H9 (cell line): ENCODE results near the gene SLC1A5. TPM values are rescaled to one million over a fixed set of nuclear protein-coding genes. Genes with fewer than 3 reads are reported as not detected.

Source experiments
- DNase-seq: peaks from one replicate; pipeline ENCODE4 v3.0.0-alpha.2; 2017
- H2AFZ ChIP-seq: one replicate; pipeline ENCODE4 v1.6.1; 2013; ENCODE audit warnings: mild to moderate bottlenecking, low read length, control low read depth, moderate library complexity
- H2AK5ac ChIP-seq: 2 replicates; pipeline ENCODE4 v1.6.1; 2013; ENCODE audit warnings: low read length, control low read depth, mixed read lengths; ENCODE audit not compliant: insufficient read length
- H2BK120ac ChIP-seq: one replicate; pipeline ENCODE4 v1.6.1; 2013; ENCODE audit warnings: low read depth, mild to moderate bottlenecking, low read length, control low read depth, inconsistent platforms; ENCODE audit not compliant: poor library complexity, severe bottlenecking
- H2BK12ac ChIP-seq: 2 replicates; pipeline ENCODE4 v1.6.1; 2013; ENCODE audit warnings: low read length, control low read depth, mixed read lengths, low read depth; ENCODE audit not compliant: insufficient read length
- H2BK15ac ChIP-seq: 2 replicates; pipeline ENCODE4 v1.6.1; 2013; ENCODE audit warnings: low read depth, low read length, control low read depth
- H2BK20ac ChIP-seq: one replicate; pipeline ENCODE4 v1.6.1; 2013; ENCODE audit warnings: low read depth, mild to moderate bottlenecking, low read length, control low read depth, inconsistent platforms; ENCODE audit not compliant: poor library complexity, severe bottlenecking
- H2BK5ac ChIP-seq: 2 replicates; pipeline ENCODE4 v1.6.1; 2013; ENCODE audit warnings: low read length, control low read depth, mixed read lengths; ENCODE audit not compliant: insufficient read length
- H3K14ac ChIP-seq: 2 replicates; pipeline ENCODE4 v1.6.1; 2013; ENCODE audit warnings: low read length, control low read depth; ENCODE audit not compliant: insufficient read depth
- H3K18ac ChIP-seq: 2 replicates; pipeline ENCODE4 v1.6.1; 2013; ENCODE audit warnings: low read depth, mild to moderate bottlenecking, mixed read lengths, low read length, control low read depth; ENCODE audit not compliant: insufficient read length
- H3K23ac ChIP-seq: 2 replicates; pipeline ENCODE4 v1.6.1; 2013; ENCODE audit warnings: low read length, control low read depth, mixed read lengths, low read depth; ENCODE audit not compliant: insufficient read length
- H3K23me2 ChIP-seq: 2 replicates; pipeline ENCODE4 v1.6.1; 2013; ENCODE audit warnings: low read depth, mild to moderate bottlenecking, mixed read lengths, low read length, control low read depth; ENCODE audit not compliant: insufficient read length, poor library complexity, severe bottlenecking
- H3K27ac ChIP-seq: 2 replicates; pipeline ENCODE4 v1.5.1; 2013; ENCODE audit warnings: low read length, control low read depth, mixed read lengths, low read depth; ENCODE audit not compliant: insufficient read length
- H3K27me3 ChIP-seq: 2 replicates; pipeline ENCODE4 v1.6.1; 2013; ENCODE audit warnings: low read length, control low read depth, inconsistent platforms; ENCODE audit not compliant: insufficient read depth
- H3K4ac ChIP-seq: 2 replicates; pipeline ENCODE4 v1.6.1; 2013; ENCODE audit warnings: low read depth, mild to moderate bottlenecking, control low read depth, inconsistent platforms, low read length, moderate library complexity
- H3K4me1 ChIP-seq: 2 replicates; pipeline ENCODE4 v1.6.1; 2013; ENCODE audit warnings: low read length, control low read depth, inconsistent platforms; ENCODE audit not compliant: insufficient read depth
- H3K4me2 ChIP-seq: 2 replicates; pipeline ENCODE4 v1.6.1; 2013; ENCODE audit warnings: low read length, control low read depth, mixed read lengths; ENCODE audit not compliant: insufficient read length, insufficient read depth
- H3K56ac ChIP-seq: 2 replicates; pipeline ENCODE4 v1.6.1; 2013; ENCODE audit warnings: low read depth, mild to moderate bottlenecking, mixed read lengths, low read length, control low read depth; ENCODE audit not compliant: insufficient read length
- H3K79me1 ChIP-seq: 2 replicates; pipeline ENCODE4 v1.6.1; 2013; ENCODE audit warnings: low read depth, mild to moderate bottlenecking, moderate library complexity, low read length, control low read depth, inconsistent platforms; ENCODE audit not compliant: insufficient read depth, poor library complexity, severe bottlenecking
- H3K79me2 ChIP-seq: 2 replicates; pipeline ENCODE4 v1.6.1; 2013; ENCODE audit warnings: low read length, control low read depth, inconsistent platforms; ENCODE audit not compliant: insufficient read depth
- H3K9ac ChIP-seq: 2 replicates; pipeline ENCODE4 v1.6.1; 2013; ENCODE audit warnings: low read length, control low read depth, mixed read lengths; ENCODE audit not compliant: insufficient read length; ENCODE audit errors: extremely low read depth
- H3K9me3 ChIP-seq: one replicate; pipeline ENCODE4 v1.6.1; 2013; ENCODE audit warnings: low read depth, low read length, inconsistent platforms; ENCODE audit not compliant: control insufficient read depth
- H3T11ph ChIP-seq: one replicate; pipeline ENCODE4 v1.6.1; 2013; ENCODE audit warnings: mild to moderate bottlenecking, low read length, control low read depth, inconsistent platforms
- H4K20me1 ChIP-seq: one replicate; pipeline ENCODE4 v1.6.1; 2013; ENCODE audit not compliant: control insufficient read depth, insufficient read length, insufficient read depth
- H4K5ac ChIP-seq: 2 replicates; pipeline ENCODE4 v1.6.1; 2013; ENCODE audit warnings: low read depth, mild to moderate bottlenecking, mixed read lengths, low read length, control low read depth; ENCODE audit not compliant: insufficient read length
- H4K8ac ChIP-seq: replicated peaks from 2 replicates; pipeline ENCODE4 v1.6.1; 2013; ENCODE audit warnings: low read length, control low read depth, mixed read lengths, low read depth; ENCODE audit not compliant: insufficient read length
- H4K91ac ChIP-seq: 2 replicates; pipeline ENCODE4 v1.6.1; 2013; ENCODE audit warnings: low read depth, mild to moderate bottlenecking, moderate library complexity, mixed read lengths, low read length, control low read depth; ENCODE audit not compliant: insufficient read length
- H3K27ac Mint-ChIP-seq, 3 experiments: 2 replicates in 2 of 3; 3 replicates in 1 of 3; pipeline ENCODE4 v1.8.0; 2020 to 2021; ENCODE audit warnings: mixed read lengths in 3 of 3, mild to moderate bottlenecking in 1 of 3, moderate library complexity in 1 of 3
- H3K27me3 Mint-ChIP-seq: 2 replicates; pipeline ENCODE4 v1.8.0; 2021; ENCODE audit warnings: low read depth, mild to moderate bottlenecking, moderate library complexity, mixed read lengths
- H3K36me3 Mint-ChIP-seq, 3 experiments: 2 replicates in 2 of 3; 3 replicates in 1 of 3; pipeline ENCODE4 v1.8.0; 2020 to 2021; ENCODE audit warnings: low read depth in 3 of 3, mixed read lengths in 3 of 3; ENCODE audit not compliant: insufficient read depth in 1 of 3
- H3K4me1 Mint-ChIP-seq, 2 experiments: 2 replicates each; pipeline ENCODE4 v1.8.0; 2020; ENCODE audit warnings: mixed read lengths in 2 of 2
- H3K4me3 Mint-ChIP-seq, 2 experiments: 2 replicates in 1 of 2; 3 replicates in 1 of 2; pipeline ENCODE4 v1.8.0; 2020 to 2021; ENCODE audit warnings: mild to moderate bottlenecking in 2 of 2, mixed read lengths in 2 of 2, moderate library complexity in 1 of 2
- H3K9me3 Mint-ChIP-seq, 2 experiments: 2 replicates in 1 of 2; 3 replicates in 1 of 2; pipeline ENCODE4 v1.8.0; 2020; ENCODE audit warnings: mild to moderate bottlenecking in 2 of 2, mixed read lengths in 2 of 2, moderate library complexity in 1 of 2
- WGBS: extraction: QIAGEN DNeasy Blood & Tissue Kit; methylation state at CpG from one replicate; pipeline ENCODE4 v1.1.7; 2013; ENCODE audit warnings: missing lambda C conversion rate, low lambda C conversion rate, mixed read lengths; ENCODE audit not compliant: insufficient read length; ENCODE audit errors: extremely low coverage; 5-methylcytosine and 5-hydroxymethylcytosine counted together
- total RNA-seq: library from RNA; stranded (reverse); gene quantifications from 2 replicates; pipeline ENCODE4 v1.2.1, GENCODE V29; 2021
- TF ChIP-seq, protein P1 (sequence below): fragments of 200-600 bp; sonication (generic); conservative IDR thresholded peaks from 3 replicates; pipeline ENCODE4 v1.8.0; 2021; ENCODE audit warnings: antibody characterized with exemption, mild to moderate bottlenecking

SLC1A5 gene
- total RNA-seq, 1 experiment from 2014 or later = 258 TPM

DNA sequence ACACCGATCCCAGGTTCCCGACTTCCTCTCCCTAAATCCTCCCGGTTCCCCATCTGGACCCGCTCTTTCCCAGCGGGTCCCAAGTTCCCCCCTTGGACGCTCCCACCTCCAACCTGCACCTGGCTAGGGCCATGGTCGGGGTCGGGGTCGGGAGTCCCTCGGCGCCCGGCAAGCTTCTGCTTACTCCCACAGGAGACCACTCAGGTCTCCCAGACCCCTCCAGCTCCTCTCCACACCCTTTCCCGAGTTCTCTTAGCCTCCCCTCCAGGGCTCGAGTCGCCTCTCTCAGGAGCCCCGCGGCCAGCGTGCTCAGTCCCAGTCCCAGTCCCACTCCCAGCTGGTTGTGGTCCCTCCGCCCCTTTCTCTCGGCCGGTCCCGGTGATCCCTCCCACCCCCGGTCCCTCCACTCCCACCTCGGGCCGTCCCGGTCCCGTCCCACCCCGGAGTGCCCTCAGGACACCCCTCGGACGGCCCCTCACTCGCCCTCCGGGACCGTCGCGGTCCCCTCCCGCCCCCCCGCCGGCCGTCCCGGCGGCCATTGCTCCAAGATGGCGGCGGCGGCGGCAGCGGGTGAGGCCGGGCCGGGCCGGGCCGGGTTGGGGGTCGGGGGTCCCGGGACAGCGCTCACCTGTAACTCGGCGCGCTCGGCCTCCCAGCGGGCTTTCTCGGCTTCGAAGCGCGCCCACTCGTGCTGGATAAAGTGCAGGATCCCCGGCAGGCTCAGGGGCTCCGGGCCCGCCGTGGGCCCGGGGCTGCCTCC is 42.7 kb downstream of the SLC1A5 start, which contains the start of gene FKRP:
Gene FKRP, plus strand, starts transcription at position 537 of the 760 bp plus-strand sequence. CDS start 9,394 bp downstream, outside the sequence.
- H3K4me1 Mint-ChIP-seq = peaks cover 40 to 52% of the 10 kb centered on the region in 2 experiments

More for the DNA sequence above, 42.7 kb downstream of the SLC1A5 start, which contains the start of gene FKRP:
- H3K27me3 ChIP-seq = no peaks in the 10 kb centered on the region
- no peak within 1 kb of the TSS for H4K91ac ChIP-seq
- no peaks in the 10 kb centered on the region; the same call in 1 of the 2 replicates for H3K27me3 Mint-ChIP-seq
- no peak for DNase-seq
- H3K27ac ChIP-seq = no peak within 1 kb of the TSS
- no peaks in the 10 kb centered on the region for H3K9me3 Mint-ChIP-seq
- peak within 1 kb of the TSS; percentile 12 for H2BK20ac ChIP-seq
- no CpG with 5 or more reads among the region's 68 CpGs for WGBS
- no peak within 1 kb of the TSS; the same call in 1 of the 2 replicates for H2BK15ac ChIP-seq
- peak within 1 kb of the TSS; percentile 85 for H3K4me2 ChIP-seq
- peak within 1 kb of the TSS; percentile 64 for H2BK12ac ChIP-seq
- peaks cover 41% of the 10 kb centered on the region for H3K79me2 ChIP-seq
- H3K27ac Mint-ChIP-seq = peak within 1 kb of the TSS; percentile 85 to 98 (median 96); a peak in 6 of 7 replicates
- H3T11ph ChIP-seq = peak within 1 kb of the TSS; percentile 24
- no peak within 1 kb of the TSS for H2BK5ac ChIP-seq
- H3K14ac ChIP-seq = peak within 1 kb of the TSS; percentile 98
- H2BK120ac ChIP-seq = peak within 1 kb of the TSS; percentile 91
- no peak within 1 kb of the TSS for H4K5ac ChIP-seq
- peak within 1 kb of the TSS; percentile 95; the same call in 1 of the 2 replicates for H3K4ac ChIP-seq
- H3K36me3 Mint-ChIP-seq = peaks cover 2 to 44% (median 32%) of the 10 kb centered on the region in 3 experiments
- H3K9ac ChIP-seq = peak within 1 kb of the TSS; percentile 87
- no peaks in the 10 kb centered on the region for H4K20me1 ChIP-seq
- no peak within 1 kb of the TSS for H2AFZ ChIP-seq
- H3K79me1 ChIP-seq = peaks cover 3% of the 10 kb centered on the region
- peak within 1 kb of the TSS; percentile 97 to 99 for H3K4me3 Mint-ChIP-seq
- peaks cover 3% of the 10 kb centered on the region; the same call in 1 of the 2 replicates for H3K4me1 ChIP-seq
- TF ChIP-seq, protein P1, sequence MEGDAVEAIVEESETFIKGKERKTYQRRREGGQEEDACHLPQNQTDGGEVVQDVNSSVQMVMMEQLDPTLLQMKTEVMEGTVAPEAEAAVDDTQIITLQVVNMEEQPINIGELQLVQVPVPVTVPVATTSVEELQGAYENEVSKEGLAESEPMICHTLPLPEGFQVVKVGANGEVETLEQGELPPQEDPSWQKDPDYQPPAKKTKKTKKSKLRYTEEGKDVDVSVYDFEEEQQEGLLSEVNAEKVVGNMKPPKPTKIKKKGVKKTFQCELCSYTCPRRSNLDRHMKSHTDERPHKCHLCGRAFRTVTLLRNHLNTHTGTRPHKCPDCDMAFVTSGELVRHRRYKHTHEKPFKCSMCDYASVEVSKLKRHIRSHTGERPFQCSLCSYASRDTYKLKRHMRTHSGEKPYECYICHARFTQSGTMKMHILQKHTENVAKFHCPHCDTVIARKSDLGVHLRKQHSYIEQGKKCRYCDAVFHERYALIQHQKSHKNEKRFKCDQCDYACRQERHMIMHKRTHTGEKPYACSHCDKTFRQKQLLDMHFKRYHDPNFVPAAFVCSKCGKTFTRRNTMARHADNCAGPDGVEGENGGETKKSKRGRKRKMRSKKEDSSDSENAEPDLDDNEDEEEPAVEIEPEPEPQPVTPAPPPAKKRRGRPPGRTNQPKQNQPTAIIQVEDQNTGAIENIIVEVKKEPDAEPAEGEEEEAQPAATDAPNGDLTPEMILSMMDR = no peak
- no peak within 1 kb of the TSS for H3K56ac ChIP-seq
- H3K23me2 ChIP-seq = peaks cover 12% of the 10 kb centered on the region
- no peak within 1 kb of the TSS for H3K23ac ChIP-seq
- H2AK5ac ChIP-seq = no peak within 1 kb of the TSS
- no peak within 1 kb of the TSS for H4K8ac ChIP-seq
- peak within 1 kb of the TSS; percentile 96 for H3K18ac ChIP-seq
- H3K9me3 ChIP-seq = no peaks in the 10 kb centered on the region
